GM19240 (cell line): ENCODE results near the gene DNASE2B.
"Not testable (repeated sequence)": the region's sequence is repeated elsewhere in the genome, so short reads cannot be mapped to it uniquely, and the experiment has no call there.

Experiments
- DNase-seq: peaks from one replicate; pipeline ENCODE4 v3.0.0; 2011; ENCODE audit warnings: low spot score; ENCODE audit not compliant: insufficient read length

The DNASE2B gene

GRCh38 chr1:84412316-84412942 lies 14.1 kb downstream of the DNASE2B start:
- DNase-seq, result no peak

GRCh38 chr1:84415396-84415795 lies 17.1 kb downstream of the DNASE2B start:
- no peak for DNase-seq

GRCh38 chr1:84422909-84423308 lies 24.6 kb downstream of the DNASE2B start:
- no peak for DNase-seq

GRCh38 chr1:84424513-84425149 lies 26.3 kb downstream of the DNASE2B start:
- DNase-seq, result no peak

GRCh38 chr1:84425150-84425896 lies 27.0 kb downstream of the DNASE2B start:
- DNase-seq, result no peak

GRCh38 chr1:84426376-84426775 lies 28.1 kb downstream of the DNASE2B start:
- no peak for DNase-seq

- DNase-seq, result no peak
Observed at GRCh38 chr1:84427250-84428188, 29.2 kb downstream of the DNASE2B start.

GRCh38 chr1:84428235-84428634 lies 30.0 kb downstream of the DNASE2B start:
- DNase-seq, result no peak

GRCh38 chr1:84429231-84429630 lies 30.9 kb downstream of the DNASE2B start:
- DNase-seq, result no peak

- DNase-seq, result no peak
Observed at GRCh38 chr1:84430546-84430945, 32.3 kb downstream of the DNASE2B start.

GRCh38 chr1:84433258-84434080 lies 35.2 kb downstream of the DNASE2B start:
- DNase-seq, result peak; percentile 35

- DNase-seq, result no peak
Observed at GRCh38 chr1:84434081-84434769, 35.9 kb downstream of the DNASE2B start.

GRCh38 chr1:84434801-84435549 lies 36.7 kb downstream of the DNASE2B start:
- DNase-seq, result no peak

- no peak for DNase-seq
Observed at GRCh38 chr1:84436876-84437655, 38.8 kb downstream of the DNASE2B start.

GRCh38 chr1:84442256-84442655 lies 44.0 kb downstream of the DNASE2B start:
- peak; percentile 6 for DNase-seq

- DNase-seq, result not testable (repeated sequence)
Observed at GRCh38 chr1:84442747-84443646, 44.7 kb downstream of the DNASE2B start.

GRCh38 chr1:84448704-84449103 lies 50.4 kb downstream of the DNASE2B start:
- DNase-seq, result not testable (repeated sequence)
